Spleen (tissue), 7 donors: ENCODE results near the gene ROCK1.
"Not testable (repeated sequence)": the region's sequence is repeated elsewhere in the genome, so short reads cannot be mapped to it uniquely, and the experiment has no call there.

ENCODE experiments used
- POLR2A ChIP-seq, 3 donors: fragments of 450-650 bp; IDR thresholded peaks; one replicate each; pipeline ENCODE4 v1.5.1; 2017; ENCODE audit warnings: antibody characterized with exemption in 3 of 3, mild to moderate bottlenecking in 1 of 3
- POLR2AphosphoS5 ChIP-seq, 3 donors: sonication (generic); formaldehyde crosslinking; IDR thresholded peaks; one replicate each; pipeline ENCODE4 v1.5.1; 2017; ENCODE audit warnings: antibody characterized with exemption in 3 of 3
- TF ChIP-seq, protein P1 (sequence below), 11 experiments: fragments of 200-600 bp in 7 of 11; fragments of 450-650 bp in 4 of 11; sonication (generic) in 4 of 11; IDR thresholded peaks in 8 of 11; conservative IDR thresholded peaks in 3 of 11; 1 replicate in 7 of 11; 2 replicates in 4 of 11; pipeline versions ENCODE4 v1.4.0 to v1.8.0; 2016 to 2021; ENCODE audit warnings: antibody characterized with exemption in 11 of 11, inconsistent platforms in 4 of 11, mild to moderate bottlenecking in 1 of 11
- donor health status: DM: no; HTN: no; CAD: no; lungs with moderate emphysema.
- donor health status: DM: no; HTN: no; CAD: no.
- donor health status: DM: no; HTN: no; CAD: no.

DNA sequence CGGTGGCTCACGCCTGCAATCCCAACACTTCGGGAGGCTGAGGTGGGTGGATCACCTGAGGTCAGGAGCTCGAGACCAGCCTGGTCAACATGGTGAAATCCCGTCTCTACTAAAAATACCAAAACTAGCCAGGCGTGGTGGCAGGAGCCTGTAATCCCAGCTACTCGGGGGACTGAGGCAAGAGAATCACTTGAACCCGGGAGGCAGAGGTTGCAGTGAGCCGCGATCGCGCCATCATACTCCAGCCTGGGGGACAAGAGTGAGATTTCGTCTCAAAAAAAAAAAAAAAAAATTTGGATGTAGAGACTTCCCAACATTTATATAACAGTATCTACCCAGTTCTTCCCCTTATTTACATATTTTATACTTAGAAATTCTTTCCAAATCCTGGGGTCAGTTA is 93.4 kb downstream of the ROCK1 start:
- TF ChIP-seq, protein P1, sequence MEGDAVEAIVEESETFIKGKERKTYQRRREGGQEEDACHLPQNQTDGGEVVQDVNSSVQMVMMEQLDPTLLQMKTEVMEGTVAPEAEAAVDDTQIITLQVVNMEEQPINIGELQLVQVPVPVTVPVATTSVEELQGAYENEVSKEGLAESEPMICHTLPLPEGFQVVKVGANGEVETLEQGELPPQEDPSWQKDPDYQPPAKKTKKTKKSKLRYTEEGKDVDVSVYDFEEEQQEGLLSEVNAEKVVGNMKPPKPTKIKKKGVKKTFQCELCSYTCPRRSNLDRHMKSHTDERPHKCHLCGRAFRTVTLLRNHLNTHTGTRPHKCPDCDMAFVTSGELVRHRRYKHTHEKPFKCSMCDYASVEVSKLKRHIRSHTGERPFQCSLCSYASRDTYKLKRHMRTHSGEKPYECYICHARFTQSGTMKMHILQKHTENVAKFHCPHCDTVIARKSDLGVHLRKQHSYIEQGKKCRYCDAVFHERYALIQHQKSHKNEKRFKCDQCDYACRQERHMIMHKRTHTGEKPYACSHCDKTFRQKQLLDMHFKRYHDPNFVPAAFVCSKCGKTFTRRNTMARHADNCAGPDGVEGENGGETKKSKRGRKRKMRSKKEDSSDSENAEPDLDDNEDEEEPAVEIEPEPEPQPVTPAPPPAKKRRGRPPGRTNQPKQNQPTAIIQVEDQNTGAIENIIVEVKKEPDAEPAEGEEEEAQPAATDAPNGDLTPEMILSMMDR (IDR thresholded peaks at IDR 0.05 in 8 of 11, conservative IDR thresholded peaks at IDR 0.05 in 3 of 11): not testable (repeated sequence)
- not testable (repeated sequence) for TF ChIP-seq POLR2AphosphoS5, POLR2A (IDR thresholded peaks at IDR 0.05)
